NCI-H1092 treated with DMSO at 0.1 percent for 48 hours (cell line): ENCODE results near the gene TBC1D10A.

Source experiments
- DNase-seq: peaks from one replicate; lab custom pipeline; 2025; lab: John Stamatoyannopoulos, UW

TBC1D10A gene, protein sequence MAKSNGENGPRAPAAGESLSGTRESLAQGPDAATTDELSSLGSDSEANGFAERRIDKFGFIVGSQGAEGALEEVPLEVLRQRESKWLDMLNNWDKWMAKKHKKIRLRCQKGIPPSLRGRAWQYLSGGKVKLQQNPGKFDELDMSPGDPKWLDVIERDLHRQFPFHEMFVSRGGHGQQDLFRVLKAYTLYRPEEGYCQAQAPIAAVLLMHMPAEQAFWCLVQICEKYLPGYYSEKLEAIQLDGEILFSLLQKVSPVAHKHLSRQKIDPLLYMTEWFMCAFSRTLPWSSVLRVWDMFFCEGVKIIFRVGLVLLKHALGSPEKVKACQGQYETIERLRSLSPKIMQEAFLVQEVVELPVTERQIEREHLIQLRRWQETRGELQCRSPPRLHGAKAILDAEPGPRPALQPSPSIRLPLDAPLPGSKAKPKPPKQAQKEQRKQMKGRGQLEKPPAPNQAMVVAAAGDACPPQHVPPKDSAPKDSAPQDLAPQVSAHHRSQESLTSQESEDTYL

DNA sequence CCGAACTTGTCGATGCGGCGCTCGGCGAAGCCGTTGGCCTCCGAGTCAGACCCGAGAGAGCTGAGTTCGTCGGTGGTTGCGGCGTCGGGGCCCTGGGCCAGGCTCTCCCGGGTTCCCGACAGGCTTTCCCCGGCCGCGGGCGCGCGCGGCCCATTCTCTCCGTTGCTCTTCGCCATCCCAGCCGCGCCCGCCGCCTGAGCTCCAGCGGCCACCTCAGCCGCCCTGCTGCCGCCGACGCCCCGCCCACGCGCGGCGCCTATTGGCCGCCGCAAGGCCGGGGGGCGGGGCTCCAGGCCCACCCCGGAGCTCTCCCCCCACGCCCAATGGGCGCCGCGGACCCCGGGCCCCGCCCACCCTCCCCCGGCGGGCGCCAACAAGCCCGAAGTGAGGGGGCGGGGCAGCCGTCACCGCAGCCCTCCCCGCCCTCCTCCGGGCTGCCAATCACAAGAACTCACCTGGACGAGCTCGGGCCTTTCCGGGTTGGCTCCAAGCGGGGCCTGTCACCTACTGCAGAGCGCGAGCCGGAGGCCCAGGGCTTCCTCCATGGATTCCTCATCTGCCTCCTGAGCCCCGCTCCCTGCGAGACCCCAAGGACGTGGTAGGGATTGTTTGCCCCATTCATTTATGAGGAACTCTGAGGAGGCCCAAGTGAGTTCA is at the start of gene TBC1D10A:
Gene TBC1D10A, minus strand, starts transcription at position 236 of the 657 bp plus-strand sequence. Its CDS starts 60 bp downstream, at position 176.
- DNase-seq, result peak; percentile 92

DNA sequence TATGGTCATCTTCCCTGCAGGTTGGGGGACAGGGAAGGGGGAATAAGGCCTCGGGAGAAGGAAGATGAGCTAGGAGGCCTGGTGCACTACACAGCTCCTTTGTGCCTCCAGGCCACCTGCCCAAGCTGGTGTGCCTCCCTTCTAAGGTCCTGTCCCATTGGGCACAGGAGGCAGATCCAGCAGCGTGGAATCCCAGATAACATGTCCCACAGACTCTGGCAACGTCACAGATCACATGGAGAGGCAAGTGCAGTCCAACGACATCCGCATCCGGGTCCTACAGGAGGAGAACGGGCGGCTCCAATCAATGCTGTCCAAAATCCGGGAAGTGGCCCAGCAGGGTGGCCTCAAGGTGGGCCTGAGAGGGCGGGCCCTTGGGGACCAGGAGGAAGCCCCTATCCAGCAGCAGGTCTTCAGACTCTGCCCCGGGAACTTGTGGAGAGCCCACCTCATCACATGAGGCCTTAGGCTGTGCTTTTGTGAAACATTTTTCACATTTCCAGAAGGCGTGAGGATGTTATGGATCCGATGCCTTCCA is 48.6 kb upstream of the TBC1D10A start:
- DNase-seq, result no peak

DNA sequence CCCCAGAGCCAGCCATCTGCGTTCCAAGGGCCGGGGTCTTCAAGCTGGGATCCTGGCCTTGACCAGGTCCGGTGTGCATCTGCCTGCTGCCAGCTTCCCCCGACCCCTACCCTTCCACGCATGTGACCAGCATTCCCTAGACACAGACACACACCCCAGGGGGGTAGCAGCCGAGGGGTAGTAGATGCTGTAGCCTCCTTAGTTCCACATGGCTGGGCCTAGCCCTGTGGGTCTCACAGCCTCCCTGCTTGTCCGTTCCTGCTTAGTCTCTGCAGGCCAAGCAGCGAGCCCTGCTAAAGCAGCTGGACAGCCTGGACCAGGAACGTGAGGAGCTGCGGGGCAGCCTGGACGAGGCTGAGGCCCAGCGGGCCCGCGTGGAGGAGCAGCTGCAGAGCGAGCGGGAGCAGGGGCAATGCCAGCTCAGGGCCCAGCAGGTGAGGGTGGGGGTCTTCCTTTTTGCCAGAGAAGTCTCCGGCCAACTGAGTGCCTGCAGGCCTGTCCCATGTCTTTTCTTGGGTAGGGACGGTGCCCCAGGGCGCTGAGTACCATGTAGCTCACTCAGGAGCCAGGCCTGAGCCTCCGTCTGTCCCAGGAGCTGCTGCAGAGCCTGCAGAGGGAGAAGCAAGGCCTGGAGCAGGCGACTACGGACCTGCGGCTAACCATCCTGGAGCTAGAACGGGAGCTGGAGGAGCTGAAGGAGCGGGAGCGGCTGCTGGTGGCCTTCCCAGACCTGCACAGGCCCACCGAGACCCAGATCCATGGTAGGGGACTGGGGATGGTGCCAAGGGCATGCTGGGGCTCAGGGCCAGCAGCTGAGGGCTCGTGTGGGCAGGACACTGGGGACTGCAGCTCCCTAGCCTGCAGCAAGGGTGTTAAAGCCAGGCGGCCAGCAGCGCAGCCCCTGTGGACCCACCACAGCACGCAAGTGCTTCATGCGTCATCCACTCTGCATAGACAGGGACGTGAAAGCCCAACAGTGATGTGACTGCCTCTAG is 46.9 kb upstream of the TBC1D10A start:
- DNase-seq, result no peak

DNA sequence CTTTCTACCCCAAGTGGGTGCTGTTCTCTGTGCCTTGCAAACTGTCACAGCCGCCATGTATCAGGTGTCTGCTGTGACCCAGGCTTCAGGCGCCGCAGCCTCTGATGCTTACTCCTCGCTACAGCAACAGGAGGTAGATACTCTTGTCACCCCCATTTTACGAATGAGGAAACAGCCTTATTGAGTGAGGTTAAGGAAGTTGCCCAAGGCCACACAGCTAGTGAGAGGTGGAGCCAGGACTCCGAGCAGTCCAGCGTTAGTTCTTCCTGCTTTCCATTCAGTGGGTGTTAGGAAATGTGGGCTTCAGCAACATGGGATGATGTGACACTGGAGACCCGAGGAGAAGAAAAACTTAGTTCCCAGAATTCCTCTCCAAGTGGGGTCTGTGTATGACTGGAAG is 46.2 kb upstream of the TBC1D10A start:
- no peak for DNase-seq

DNA sequence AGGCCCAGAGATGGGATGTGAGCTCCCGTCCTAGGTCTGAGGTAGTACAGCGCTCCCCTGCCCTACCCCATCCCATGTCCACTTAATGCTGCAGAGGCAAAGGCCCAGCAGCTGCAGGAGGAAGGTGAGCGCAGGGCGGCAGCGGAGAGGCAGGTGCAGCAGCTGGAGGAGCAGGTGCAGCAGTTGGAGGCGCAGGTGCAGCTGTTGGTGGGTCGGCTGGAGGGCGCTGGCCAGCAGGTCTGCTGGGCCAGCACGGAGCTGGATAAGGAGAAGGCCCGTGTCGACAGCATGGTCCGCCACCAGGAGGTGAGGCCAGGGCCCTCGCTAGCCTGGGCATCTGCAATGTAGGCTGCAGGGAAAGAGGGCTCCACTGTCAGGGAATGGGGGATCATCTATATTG is 45.2 kb upstream of the TBC1D10A start:
- DNase-seq, result no peak

DNA sequence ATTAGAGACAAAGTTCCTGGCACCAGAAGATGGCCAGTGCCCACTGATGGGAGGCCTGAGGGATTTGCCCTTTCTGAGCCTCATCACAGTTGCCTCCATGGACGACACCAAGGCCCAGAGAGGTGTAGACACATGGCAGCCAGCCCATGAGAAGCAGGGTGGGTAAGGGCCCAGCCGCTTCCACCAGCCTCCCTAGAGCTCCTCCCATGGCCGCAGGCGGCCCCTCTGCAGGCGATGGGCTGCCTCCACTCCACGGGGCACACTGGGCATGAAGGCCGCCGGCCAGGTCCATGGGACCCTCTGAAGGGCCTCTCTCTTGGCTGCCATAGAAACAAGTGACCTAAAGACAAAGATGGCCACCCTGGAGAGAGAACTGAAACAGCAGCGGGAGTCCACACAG is 44.6 kb upstream of the TBC1D10A start:
- DNase-seq, result no peak

DNA sequence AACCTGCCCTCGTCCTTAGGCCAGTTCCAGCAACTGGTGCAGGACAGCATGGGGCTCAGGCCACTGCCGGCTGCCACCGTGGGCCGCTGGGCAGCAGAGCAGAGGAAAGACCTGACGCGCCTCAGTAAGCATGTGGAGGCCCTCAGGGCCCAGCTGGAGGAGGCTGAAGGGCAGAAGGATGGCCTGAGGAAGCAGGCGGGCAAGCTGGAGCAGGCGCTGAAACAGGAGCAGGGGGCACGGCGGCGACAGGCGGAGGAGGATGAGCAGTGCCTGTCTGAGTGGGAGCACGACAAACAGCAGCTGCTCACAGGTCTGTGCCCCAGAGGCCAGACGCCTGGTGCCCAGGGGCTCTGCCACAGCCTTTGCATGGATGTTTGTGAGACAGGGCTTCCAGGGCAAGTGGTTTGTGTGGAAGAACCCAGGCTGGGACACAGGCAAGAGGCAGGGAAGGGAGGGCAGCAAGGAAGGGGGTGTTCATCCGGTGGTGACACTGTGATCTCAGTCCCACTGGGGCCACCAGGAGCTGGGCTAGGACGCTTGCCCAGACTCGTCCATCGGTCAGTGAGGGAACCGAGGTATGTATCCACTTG is 44.0 kb upstream of the TBC1D10A start:
- no peak for DNase-seq

DNA sequence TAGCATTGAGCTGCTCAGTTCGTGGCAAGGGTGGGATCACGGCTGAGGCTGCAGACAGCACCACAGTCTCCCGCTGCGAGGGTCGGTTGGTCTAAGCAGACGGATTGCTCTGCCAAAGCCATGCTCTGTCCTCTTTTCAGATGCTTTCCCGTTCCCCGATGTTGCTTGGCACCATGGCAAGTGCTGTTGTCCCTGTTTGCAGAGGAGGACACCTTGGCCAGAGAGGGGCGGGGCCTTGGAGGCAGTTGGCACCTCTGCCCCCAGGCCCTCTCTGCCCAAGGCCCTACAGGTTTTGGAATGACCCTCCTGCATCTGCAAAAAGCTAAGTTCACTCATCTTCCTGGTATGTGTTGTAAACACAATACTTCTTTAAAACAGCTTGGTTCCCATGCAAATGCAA is 41.7 kb upstream of the TBC1D10A start:
- DNase-seq, result no peak

DNA sequence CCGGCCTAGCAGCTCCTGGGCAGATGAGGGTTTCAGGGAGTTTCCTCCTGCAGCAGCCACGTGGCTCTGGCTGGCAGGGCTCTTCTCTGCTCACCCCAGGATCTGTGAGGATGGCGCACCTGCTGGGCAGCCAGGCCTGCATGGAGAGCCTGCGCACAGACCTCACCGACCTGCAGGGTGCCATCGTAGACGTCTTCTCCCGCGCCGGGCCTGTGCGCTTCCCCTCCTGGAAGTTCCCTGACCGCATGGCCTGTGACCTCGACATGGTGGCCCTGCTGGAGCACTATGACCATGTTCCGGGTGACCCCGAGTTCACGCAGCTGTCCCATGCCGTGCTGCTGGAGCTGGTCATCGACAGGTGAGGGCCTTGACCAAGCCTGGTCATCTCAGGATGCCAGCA is 39.1 kb upstream of the TBC1D10A start:
- DNase-seq, result no peak

DNA sequence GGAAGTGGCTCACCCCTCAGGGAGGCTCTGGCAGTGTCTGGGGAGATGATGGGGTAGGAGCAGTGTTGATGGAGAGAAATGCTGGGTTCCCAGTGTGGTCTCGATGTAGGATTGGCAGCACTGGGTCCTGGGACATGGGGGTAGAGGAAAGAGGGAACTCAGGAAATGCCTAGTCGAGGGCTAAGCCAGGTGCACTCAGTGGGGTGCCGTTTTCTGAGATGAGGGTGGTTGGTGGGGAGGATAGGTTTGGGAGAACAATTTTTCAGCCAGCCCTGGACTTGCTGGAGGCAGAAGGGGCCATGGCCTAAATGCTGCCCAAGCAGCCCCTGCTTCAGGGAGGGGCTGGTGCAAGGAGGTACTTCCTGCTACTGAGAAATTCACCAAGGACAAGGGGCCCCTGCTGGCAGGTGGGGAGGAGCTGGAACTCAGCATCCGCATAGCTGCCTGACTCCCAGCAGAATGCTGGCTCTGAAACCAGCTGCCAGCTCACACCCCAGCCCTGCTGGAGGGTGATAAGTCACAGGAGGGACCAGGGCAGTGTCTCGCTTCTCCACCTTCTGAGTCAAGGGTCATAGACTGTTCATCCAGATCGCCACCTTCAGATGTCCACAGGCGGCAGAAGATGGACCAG is 36.0 kb upstream of the TBC1D10A start:
- no peak for DNase-seq

DNA sequence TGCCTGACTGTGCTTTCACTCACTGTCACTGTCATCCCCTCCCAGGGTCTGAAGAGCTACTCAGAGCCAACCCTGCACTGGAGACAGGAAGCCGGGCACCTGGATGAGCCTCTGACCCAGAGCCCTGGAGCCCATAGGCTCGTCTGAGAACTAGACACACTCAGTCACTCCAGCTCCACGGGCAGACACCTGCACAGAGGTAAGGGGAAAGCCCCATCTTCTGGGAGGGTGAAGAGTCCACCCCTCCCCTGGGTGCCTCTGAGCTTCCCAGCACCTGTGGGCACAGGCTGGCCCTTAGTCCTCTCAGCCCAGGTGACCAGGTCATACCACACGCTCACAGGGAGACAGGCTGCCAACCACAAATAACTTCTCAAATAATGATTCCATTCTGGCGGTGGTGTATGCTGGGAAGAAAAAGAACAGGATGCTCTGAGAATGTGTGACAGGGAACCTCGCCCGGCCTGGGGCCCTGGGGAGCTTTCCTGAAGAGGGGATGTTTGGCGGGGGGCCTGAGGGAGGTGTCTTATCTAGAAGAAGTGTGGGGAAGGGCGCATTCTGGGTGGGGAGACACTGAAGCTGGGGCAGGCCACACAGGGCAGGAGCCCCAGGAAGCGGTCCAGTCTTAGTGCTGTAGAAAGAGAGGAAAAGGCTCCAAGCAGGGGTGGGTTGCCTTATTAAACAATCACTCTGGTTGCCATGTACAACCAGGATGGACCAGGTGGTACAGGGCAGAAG is 35.3 kb upstream of the TBC1D10A start:
- DNase-seq, result no peak

DNA sequence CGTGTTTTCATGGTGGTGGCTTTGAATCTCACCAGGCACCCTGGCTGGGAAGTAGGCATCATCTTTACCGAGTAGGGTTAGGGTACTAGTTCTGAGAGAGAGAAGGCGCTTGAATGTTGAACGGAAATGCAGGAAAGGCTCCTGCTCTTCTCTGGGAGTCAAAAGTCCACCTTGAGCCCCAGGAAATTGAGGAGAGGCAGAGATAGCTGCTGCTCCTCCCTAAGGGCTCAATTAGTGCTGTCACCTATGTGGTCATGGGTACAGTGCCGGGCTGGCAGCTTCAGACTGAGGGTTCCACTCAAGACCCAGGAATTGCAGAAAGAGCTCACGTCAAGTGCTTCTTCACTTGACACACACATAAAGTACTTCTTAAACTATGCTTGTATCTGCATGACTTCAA is 31.8 kb upstream of the TBC1D10A start:
- DNase-seq, result no peak

DNA sequence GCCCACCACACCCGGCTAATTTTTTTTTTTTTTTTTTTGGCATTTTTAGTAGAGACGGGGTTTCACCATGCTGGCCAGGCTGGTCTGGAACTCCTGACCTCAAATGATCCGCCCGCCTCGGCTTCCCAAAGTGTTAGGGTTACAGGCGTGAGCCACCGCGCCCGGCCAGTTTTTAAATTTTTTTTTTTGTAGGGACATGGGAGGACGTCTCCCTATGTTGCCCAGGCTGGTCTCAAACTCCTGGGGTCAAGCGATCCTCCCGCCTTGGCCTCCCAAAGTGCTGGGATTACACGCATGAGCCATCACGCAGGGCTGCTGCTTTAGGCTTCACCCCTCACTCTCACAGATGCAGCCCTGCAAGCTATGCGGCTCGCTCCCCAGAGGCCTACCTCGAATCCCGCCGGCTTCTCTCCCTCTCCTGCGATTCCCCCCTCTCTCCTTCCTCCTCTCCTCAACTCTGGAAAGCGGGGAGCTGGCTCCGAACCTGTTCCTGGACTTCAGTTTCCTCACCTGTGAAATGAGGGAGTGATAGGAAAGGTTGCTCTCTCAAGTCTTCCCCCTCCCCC is 31.0 kb upstream of the TBC1D10A start:
- DNase-seq, result no peak

DNA sequence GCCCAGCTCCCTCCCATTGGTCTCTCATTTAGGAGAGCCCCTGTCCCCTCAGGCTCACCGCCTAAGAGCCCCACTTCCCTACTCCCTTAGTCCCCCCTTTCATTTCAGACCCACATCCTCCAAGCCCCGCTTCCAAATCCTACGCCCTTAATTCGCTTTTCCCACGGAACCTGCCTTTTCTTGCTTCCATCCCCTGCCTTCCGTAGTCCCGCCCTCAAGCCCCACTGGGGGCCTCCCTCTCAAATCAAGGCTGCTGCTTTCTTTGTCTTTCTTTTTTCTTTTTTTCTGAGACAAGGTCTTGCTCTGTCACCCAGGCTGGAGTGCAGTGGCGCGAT is 30.5 kb upstream of the TBC1D10A start:
- no peak for DNase-seq

DNA sequence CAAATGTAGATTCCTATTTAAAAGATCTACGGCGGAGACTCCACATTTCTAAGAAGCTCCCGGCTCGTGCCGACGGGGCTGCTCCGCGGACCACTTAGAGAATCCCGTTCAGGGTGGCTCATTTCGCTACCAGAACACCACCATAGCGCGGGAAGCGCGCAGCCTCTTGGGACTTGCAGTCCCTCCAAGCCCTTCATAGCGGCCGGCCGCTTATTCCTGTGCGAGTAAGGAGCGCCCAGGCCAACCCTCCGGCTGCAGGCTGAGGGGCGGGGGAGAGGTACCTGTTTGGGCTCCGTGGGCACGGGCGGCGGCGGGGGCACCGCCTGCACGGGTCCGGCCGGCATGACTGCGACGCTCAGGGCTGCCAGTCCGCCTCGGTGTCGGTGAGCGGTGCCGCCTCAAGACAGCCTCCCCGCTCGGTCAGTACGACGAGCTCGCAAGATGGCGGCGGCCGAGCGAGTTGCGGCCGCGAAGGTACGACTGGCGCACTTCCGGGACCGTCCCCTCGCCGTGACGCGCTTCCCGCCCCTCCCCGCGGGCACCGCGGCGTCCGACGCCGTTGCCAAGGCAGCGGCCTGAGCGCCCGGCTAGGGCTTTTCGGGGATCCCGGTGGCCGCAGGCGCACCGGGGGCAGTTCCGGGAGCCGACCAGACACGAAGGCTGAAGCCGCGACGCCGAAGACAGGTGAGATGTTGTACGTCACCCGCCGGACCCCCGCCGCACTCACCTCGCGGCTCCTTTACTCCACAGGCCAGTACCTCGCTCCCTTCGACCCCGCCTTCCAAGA is 29.9 kb upstream of the TBC1D10A start, which contains the start of the genes CCDC157 and SF3A1:
Gene CCDC157, plus strand, starts transcription at position 559 of the 787 bp plus-strand sequence. CDS start 8,994 bp downstream, outside the sequence.
Gene SF3A1, minus strand, starts transcription at position 446 of the 787 bp plus-strand sequence. Its CDS starts 102 bp downstream, at position 344.
- peak; percentile 87 for DNase-seq

DNA sequence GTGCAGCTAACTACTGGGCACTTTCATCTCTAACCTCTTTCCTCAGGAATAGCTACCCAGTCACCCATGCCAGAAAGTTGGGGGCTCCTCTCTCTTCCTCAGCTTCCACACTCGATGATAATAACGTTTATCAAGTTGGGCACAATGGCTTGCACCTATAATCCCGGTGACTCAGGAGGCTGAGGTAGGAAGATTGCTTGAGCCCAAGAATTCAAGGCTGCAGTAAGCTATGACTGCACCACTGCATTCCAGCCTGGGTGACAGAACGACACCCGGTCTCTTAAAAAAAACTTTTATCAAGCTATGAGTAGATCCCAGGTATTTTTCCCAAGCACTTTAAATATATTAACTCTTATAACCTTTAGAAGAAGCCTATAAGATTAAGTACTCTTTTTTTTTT is 27.9 kb upstream of the TBC1D10A start:
- no peak for DNase-seq

DNA sequence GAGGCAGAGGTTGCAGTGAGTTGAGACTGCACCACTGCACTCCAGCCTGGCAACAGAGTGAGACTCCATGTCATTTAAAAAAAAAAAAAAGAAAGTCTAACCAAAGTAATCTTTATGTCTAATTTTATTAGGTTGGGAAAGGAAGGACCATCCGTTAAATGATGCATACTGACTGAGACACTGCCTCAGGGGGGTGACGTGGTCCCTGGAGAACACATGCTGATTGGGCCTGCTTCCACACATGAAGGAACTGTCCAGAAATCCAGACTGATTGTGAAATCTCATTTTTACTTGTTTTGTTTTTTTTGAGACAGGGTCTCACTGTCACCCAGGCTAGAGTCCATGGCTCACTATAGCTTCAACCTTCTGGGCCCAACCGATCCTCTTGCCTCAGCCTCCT is 24.5 kb upstream of the TBC1D10A start:
- DNase-seq, result no peak

DNA sequence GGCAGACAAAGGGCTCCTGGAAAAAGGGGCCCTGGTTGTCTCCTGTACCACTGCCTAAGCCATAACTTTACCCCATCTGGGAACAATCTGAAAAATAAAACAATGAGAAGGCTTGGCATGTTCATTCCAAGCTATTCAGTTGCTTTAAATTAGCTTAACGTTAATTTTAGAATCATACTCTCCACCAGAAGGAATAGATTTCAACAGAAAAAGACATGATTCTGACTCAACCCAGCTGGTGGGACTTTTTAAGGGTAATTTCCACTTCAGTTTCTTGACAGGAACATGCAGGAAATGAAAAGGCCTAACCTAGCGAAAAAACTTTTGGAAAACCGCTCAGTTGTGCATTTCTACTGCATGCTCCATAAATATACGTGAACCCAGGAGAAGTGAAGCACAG is 22.1 kb upstream of the TBC1D10A start:
- no peak for DNase-seq

DNA sequence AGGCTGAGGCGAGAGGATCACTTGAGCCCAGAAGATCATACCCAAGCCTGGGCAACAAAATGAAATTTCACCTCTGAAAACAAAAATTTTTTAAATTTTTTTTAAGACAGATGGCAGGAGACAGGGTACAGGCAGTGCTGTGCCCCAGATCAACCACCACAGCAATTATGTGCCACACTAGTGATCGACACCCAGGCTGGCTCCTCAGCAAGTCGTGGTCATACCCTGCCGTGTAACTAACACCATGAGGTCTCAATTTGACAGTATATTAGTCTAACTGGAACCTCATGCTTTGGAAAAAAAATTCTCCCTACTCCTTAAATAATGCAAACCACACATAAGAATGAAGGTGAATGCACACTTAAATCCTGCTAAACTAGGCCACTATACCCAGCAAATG is 21.7 kb upstream of the TBC1D10A start:
- no peak for DNase-seq
